Stimulated activated naive B cell treated with anti-CD40 and anti-IgM and Interleukin-4, amounts not matched to agents 10 μg/mL and 1 μg/mL and 100 μg/mL, for 72 hours (primary cell): Measurements from ENCODE around the gene LRBA.

Experiments used
- ATAC-seq, 2 donors: fragments of 150-1000 bp; cut with Tn5 transposase; replicated peaks; 2 replicates each; pipeline ENCODE4 v1.10.0; 2021; ENCODE audit warnings: moderate library complexity in 1 of 2
- DNase-seq: peaks from one replicate; pipeline ENCODE4 v3.0.0; 2021
- H3K27ac Mint-ChIP-seq: one replicate; pipeline ENCODE4 v1.8.0; 2022; ENCODE audit warnings: mild to moderate bottlenecking, mixed read lengths
- H3K27me3 Mint-ChIP-seq, 2 donors: one replicate each; pipeline ENCODE4 v1.8.0; 2022; ENCODE audit warnings: mixed read lengths in 2 of 2
- H3K36me3 Mint-ChIP-seq, 2 donors: one replicate each; pipeline ENCODE4 v1.8.0; 2022; ENCODE audit warnings: mixed read lengths in 2 of 2, mild to moderate bottlenecking in 1 of 2
- H3K4me1 Mint-ChIP-seq, 2 donors: one replicate each; pipeline ENCODE4 v1.8.0; 2022; ENCODE audit warnings: mixed read lengths in 2 of 2, mild to moderate bottlenecking in 1 of 2
- H3K4me3 Mint-ChIP-seq, 2 donors: one replicate each; pipeline ENCODE4 v1.8.0; 2022; ENCODE audit warnings: mild to moderate bottlenecking in 2 of 2, mixed read lengths in 2 of 2, moderate library complexity in 1 of 2
- H3K9me3 Mint-ChIP-seq, 2 donors: one replicate each; pipeline ENCODE4 v1.8.0; 2022; ENCODE audit warnings: mixed read lengths in 2 of 2, mild to moderate bottlenecking in 1 of 2

The LRBA gene

GRCh38 chr4:150297861-150298474 is 717.1 kb downstream of the LRBA start:
- peaks cover 1 to 5% of the 10 kb centered on the region in 2 donors for H3K36me3 Mint-ChIP-seq
- no peak overlapping the region for H3K27ac Mint-ChIP-seq
- no peak overlapping the region for H3K4me3 Mint-ChIP-seq
- H3K27me3 Mint-ChIP-seq, result no peaks in the 10 kb centered on the region
- ATAC-seq (no peak), DNase-seq (no peak)
- peaks cover 0 to 1% of the 10 kb centered on the region in 2 donors for H3K9me3 Mint-ChIP-seq
- no peaks in the 10 kb centered on the region for H3K4me1 Mint-ChIP-seq

GRCh38 chr4:150289881-150290280 is 725.2 kb downstream of the LRBA start:
- no peak overlapping the region for H3K4me3 Mint-ChIP-seq
- H3K27ac Mint-ChIP-seq, result no peak overlapping the region
- no peak for DNase-seq
- H3K9me3 Mint-ChIP-seq, result peaks cover 0 to 1% of the 10 kb centered on the region in 2 donors
- H3K4me1 Mint-ChIP-seq, result no peaks in the 10 kb centered on the region
- no peak for ATAC-seq
- H3K36me3 Mint-ChIP-seq, result peaks cover 14 to 29% of the 10 kb centered on the region in 2 donors
- no peaks in the 10 kb centered on the region for H3K27me3 Mint-ChIP-seq

- ATAC-seq (no peak), DNase-seq (no peak)
- H3K27ac Mint-ChIP-seq, result no peak overlapping the region
Measured at GRCh38 chr4:150289198-150289597, 725.9 kb downstream of the LRBA start.

GRCh38 chr4:150286656-150287055 is 728.4 kb downstream of the LRBA start:
- Mint-ChIP-seq H3K27ac (no peak overlapping the region), H3K36me3 (peaks cover 20 to 41% of the 10 kb centered on the region in 2 donors), H3K27me3 (no peaks in the 10 kb centered on the region), H3K4me1 (no peaks in the 10 kb centered on the region), H3K9me3 (no peaks in the 10 kb centered on the region), H3K4me3 (no peak overlapping the region)
- no peak for DNase-seq
- no peak for ATAC-seq

More at GRCh38 chr4:150289198-150289597, 725.9 kb downstream of the LRBA start:
- peaks cover 14 to 29% of the 10 kb centered on the region in 2 donors for H3K36me3 Mint-ChIP-seq
- peaks cover 0 to 1% of the 10 kb centered on the region in 2 donors for H3K9me3 Mint-ChIP-seq
- no peaks in the 10 kb centered on the region for H3K27me3 Mint-ChIP-seq
- no peak overlapping the region for H3K4me3 Mint-ChIP-seq
- no peaks in the 10 kb centered on the region for H3K4me1 Mint-ChIP-seq

GRCh38 chr4:150283689-150284088 is 731.4 kb downstream of the LRBA start:
- no peak for DNase-seq

GRCh38 chr4:150280975-150281374 is 734.1 kb downstream of the LRBA start:
- Mint-ChIP-seq H3K4me1 (peaks cover 0 to 4% of the 10 kb centered on the region in 2 donors), H3K27me3 (no peaks in the 10 kb centered on the region), H3K4me3 (no peak overlapping the region), H3K36me3 (peaks cover 57 to 86% of the 10 kb centered on the region in 2 donors), H3K9me3 (peaks cover 6 to 7% of the 10 kb centered on the region in 2 donors), H3K27ac (no peak overlapping the region)
- DNase-seq, result no peak
- no peak for ATAC-seq

More at GRCh38 chr4:150283689-150284088, 731.4 kb downstream of the LRBA start:
- Mint-ChIP-seq H3K9me3 (peaks cover 0 to under 1% of the 10 kb centered on the region in 2 donors), H3K27ac (no peak overlapping the region), H3K36me3 (peaks cover 41 to 69% of the 10 kb centered on the region in 2 donors), H3K4me1 (peaks cover 0 to 4% of the 10 kb centered on the region in 2 donors), H3K27me3 (no peaks in the 10 kb centered on the region), H3K4me3 (no peak overlapping the region)
- ATAC-seq, result no peak

GRCh38 chr4:150280081-150280895 is 734.8 kb downstream of the LRBA start:
- DNase-seq, result no peak
- Mint-ChIP-seq H3K36me3 (peaks cover 62 to 88% of the 10 kb centered on the region in 2 donors), H3K27me3 (no peaks in the 10 kb centered on the region), H3K27ac (no peak overlapping the region), H3K4me1 (peaks cover 0 to 4% of the 10 kb centered on the region in 2 donors), H3K9me3 (peaks cover 6 to 7% of the 10 kb centered on the region in 2 donors), H3K4me3 (no peak overlapping the region)
- no peak for ATAC-seq

- ATAC-seq, result no peak
- Mint-ChIP-seq H3K9me3 (peaks cover 7 to 12% of the 10 kb centered on the region in 2 donors), H3K27ac (no peak overlapping the region), H3K4me3 (no peak overlapping the region), H3K27me3 (no peaks in the 10 kb centered on the region), H3K36me3 (peaks cover 81 to 98% of the 10 kb centered on the region in 2 donors), H3K4me1 (peaks cover 0 to 4% of the 10 kb centered on the region in 2 donors)
- DNase-seq, result no peak
Measured at GRCh38 chr4:150278206-150278605, 736.9 kb downstream of the LRBA start.

- peaks cover 40 to 72% of the 10 kb centered on the region in 2 donors for H3K36me3 Mint-ChIP-seq
- ATAC-seq (no peak), DNase-seq (no peak)
- peaks cover 0 to 2% of the 10 kb centered on the region in 2 donors for H3K4me1 Mint-ChIP-seq
- H3K27me3 Mint-ChIP-seq, result no peaks in the 10 kb centered on the region
- peaks cover 0 to 4% of the 10 kb centered on the region in 2 donors for H3K9me3 Mint-ChIP-seq
- no peak overlapping the region for H3K4me3 Mint-ChIP-seq
- no peak overlapping the region for H3K27ac Mint-ChIP-seq
Measured at GRCh38 chr4:150268444-150268843, 746.6 kb downstream of the LRBA start.

GRCh38 chr4:150265806-150266205 is 749.3 kb downstream of the LRBA start:
- ATAC-seq (no peak), DNase-seq (no peak)
- H3K27me3 Mint-ChIP-seq, result no peaks in the 10 kb centered on the region
- peaks cover 0 to 2% of the 10 kb centered on the region in 2 donors for H3K4me1 Mint-ChIP-seq
- no peak overlapping the region for H3K4me3 Mint-ChIP-seq
- H3K27ac Mint-ChIP-seq, result no peak overlapping the region
- H3K36me3 Mint-ChIP-seq, result peaks cover 31 to 59% of the 10 kb centered on the region in 2 donors
- peaks cover 0 to 4% of the 10 kb centered on the region in 2 donors for H3K9me3 Mint-ChIP-seq

GRCh38 chr4:150264595-150265161 is 750.4 kb downstream of the LRBA start:
- Mint-ChIP-seq H3K9me3 (peaks cover 0 to 4% of the 10 kb centered on the region in 2 donors), H3K27ac (no peak overlapping the region), H3K27me3 (no peaks in the 10 kb centered on the region), H3K4me3 (no peak overlapping the region), H3K36me3 (peaks cover 26 to 57% of the 10 kb centered on the region in 2 donors), H3K4me1 (peaks cover 0 to 2% of the 10 kb centered on the region in 2 donors)
- DNase-seq (no peak), ATAC-seq (no peak)

GRCh38 chr4:150262611-150263010 is 752.5 kb downstream of the LRBA start:
- Mint-ChIP-seq H3K4me3 (no peak overlapping the region), H3K36me3 (peaks cover 18 to 41% of the 10 kb centered on the region in 2 donors), H3K27ac (no peak overlapping the region), H3K27me3 (no peaks in the 10 kb centered on the region), H3K9me3 (peaks cover 0 to 4% of the 10 kb centered on the region in 2 donors), H3K4me1 (no peaks in the 10 kb centered on the region)
- ATAC-seq, result no peak
- no peak for DNase-seq

GRCh38 chr4:150261571-150261970 is 753.5 kb downstream of the LRBA start:
- Mint-ChIP-seq H3K9me3 (peaks cover 0 to 3% of the 10 kb centered on the region in 2 donors), H3K27me3 (no peaks in the 10 kb centered on the region), H3K27ac (no peak overlapping the region), H3K36me3 (peaks cover 18 to 32% of the 10 kb centered on the region in 2 donors), H3K4me1 (no peaks in the 10 kb centered on the region), H3K4me3 (no peak overlapping the region)
- ATAC-seq (no peak), DNase-seq (no peak)

- H3K9me3 Mint-ChIP-seq, result no peaks in the 10 kb centered on the region
Measured at GRCh38 chr4:150259861-150260567, 755.1 kb downstream of the LRBA start.

More at GRCh38 chr4:150259861-150260567, 755.1 kb downstream of the LRBA start:
- H3K4me1 Mint-ChIP-seq, result no peaks in the 10 kb centered on the region
- no peak overlapping the region for H3K27ac Mint-ChIP-seq
- no peaks in the 10 kb centered on the region for H3K27me3 Mint-ChIP-seq
- ATAC-seq (no peak), DNase-seq (no peak)
- peaks cover 15 to 28% of the 10 kb centered on the region in 2 donors for H3K36me3 Mint-ChIP-seq
- no peak overlapping the region for H3K4me3 Mint-ChIP-seq
